IPS-18c (cell line): Measurements from ENCODE around the gene FBXW5.

Source experiments
- H3K4me3 ChIP-seq: 2 replicates; pipeline ENCODE4 v1.7.0; 2013; ENCODE audit warnings: low read depth, mild to moderate bottlenecking, low read length, moderate library complexity; ENCODE audit not compliant: insufficient read depth
- H3K9me3 ChIP-seq: one replicate; pipeline ENCODE4 v1.6.1; 2013; ENCODE audit warnings: mild to moderate bottlenecking, low read length, moderate library complexity; ENCODE audit not compliant: control insufficient read depth, insufficient read depth

The FBXW5 gene

DNA sequence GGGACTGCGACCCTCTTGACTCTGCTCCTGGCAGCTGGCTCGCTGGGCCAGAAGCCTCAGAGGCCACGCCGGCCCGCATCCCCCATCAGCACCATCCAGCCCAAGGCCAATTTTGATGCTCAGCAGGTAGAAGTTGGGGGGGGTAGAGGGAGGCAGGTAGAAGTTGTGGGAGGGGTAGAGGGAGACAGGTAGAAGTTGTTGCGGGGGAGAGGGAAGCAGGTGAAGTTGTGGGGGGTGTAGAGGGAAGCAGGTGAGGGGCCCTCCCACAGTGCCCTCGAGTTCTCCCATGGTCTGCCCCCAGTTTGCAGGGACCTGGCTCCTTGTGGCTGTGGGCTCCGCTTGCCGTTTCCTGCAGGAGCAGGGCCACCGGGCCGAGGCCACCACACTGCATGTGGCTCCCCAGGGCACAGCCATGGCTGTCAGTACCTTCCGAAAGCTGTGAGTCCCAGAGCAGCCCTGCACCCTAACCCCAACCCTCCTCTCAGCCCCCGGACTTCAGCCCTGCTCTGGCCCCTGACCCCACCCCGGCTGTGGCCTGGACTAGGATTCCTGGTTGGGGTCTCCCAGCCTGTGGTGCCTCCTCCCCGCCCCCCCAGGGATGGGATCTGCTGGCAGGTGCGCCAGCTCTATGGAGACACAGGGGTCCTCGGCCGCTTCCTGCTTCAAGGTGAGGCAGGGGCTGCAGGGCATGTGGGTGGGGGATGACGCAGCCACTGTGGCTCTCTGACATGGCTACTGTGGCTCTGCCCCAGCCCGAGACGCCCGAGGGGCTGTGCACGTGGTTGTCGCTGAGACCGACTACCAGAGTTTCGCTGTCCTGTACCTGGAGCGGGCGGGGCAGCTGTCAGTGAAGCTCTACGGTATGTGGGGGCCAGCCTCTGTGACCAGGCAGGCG lies 1.0 kb upstream of the FBXW5 start:
- Histone ChIP-seq H3K4me3 (no peak overlapping the region), H3K9me3 (peaks cover 2% of the 10 kb centered on the region)

DNA sequence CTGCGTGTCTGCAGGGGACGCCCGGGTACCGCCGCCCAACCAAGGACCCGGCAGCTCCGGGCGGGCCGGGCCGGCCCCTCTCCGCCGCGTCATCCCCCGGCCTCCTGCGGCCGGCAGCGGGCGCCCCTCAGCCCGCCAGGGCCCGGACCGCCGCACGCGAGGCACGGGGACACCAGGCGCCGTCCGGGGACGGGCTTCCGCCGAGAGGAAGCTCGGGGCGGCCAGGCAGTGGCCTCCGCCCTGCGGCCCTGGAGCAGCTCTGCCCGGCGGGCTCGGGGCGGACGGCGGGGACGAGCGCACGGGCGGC lies 373 bp downstream of the FBXW5 start:
- H3K4me3 ChIP-seq: peak overlapping the region; percentile 80
- H3K9me3 ChIP-seq: peaks cover 2% of the 10 kb centered on the region

DNA sequence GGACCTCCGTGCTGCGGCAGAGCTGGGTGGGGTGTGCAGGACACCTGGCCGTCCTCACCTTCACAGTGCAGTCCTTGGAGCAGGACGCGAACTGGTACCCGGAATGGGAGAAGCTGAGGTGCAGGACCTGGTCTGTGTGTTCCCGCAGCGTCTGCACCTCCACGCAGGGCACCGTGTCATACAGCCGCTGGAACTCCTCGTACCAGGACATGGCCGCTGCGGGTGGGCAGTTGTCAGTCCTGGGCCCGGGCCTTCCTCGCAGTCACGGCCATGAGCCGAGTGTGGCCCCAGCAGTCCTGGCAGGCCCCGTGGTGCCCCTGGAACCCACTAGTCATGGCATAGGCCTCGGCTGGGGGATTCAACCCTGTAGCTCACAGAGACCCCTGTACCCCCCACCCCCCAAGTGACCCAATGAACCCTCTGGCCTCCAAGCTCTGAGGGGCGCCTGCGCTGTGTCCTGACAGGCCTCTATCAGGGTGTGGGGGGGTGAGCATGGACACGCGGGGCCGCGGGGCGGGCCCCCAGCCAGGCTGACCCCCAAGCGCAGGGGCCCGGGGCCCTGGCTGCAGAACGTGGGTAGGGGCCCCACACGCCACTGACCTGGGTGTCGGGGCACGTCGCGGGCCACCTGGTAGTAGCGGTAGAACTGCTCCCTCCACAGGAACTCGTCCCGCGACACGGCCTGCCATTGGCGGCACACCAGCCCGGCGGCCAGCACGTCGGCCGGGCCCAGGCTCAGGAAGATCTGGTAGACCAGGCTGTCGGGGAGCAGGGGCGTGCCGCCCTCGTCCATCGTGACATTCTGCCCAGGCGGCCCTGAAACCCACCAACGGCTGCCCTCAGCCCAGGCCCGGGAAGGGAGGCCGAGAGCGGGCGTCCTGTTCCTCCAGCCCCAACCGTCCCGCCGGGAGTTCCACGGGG lies 987 bp downstream of the FBXW5 start:
- peaks cover 2% of the 10 kb centered on the region for H3K9me3 ChIP-seq
- H3K4me3 ChIP-seq: peak overlapping the region; percentile 80

DNA sequence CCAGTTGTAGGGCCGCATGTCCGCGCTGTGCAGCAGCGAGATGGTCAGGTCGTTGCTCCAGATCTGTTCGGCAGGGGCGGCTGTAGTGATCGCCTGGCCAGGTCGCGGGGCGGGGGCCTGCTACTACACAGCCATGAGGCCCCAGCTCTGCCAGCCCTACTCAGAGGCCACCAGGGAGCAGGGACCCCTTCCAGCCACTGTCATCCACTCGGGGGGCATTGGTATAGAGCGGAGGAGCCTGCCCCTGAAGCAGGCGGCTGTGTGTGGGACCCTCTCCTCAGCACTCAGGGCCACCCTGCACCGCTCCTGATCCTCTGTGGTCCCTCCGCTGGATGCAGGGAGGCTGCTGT lies 1.7 kb downstream of the FBXW5 start:
- Histone ChIP-seq H3K4me3 (no peak overlapping the region), H3K9me3 (peaks cover 2% of the 10 kb centered on the region)

DNA sequence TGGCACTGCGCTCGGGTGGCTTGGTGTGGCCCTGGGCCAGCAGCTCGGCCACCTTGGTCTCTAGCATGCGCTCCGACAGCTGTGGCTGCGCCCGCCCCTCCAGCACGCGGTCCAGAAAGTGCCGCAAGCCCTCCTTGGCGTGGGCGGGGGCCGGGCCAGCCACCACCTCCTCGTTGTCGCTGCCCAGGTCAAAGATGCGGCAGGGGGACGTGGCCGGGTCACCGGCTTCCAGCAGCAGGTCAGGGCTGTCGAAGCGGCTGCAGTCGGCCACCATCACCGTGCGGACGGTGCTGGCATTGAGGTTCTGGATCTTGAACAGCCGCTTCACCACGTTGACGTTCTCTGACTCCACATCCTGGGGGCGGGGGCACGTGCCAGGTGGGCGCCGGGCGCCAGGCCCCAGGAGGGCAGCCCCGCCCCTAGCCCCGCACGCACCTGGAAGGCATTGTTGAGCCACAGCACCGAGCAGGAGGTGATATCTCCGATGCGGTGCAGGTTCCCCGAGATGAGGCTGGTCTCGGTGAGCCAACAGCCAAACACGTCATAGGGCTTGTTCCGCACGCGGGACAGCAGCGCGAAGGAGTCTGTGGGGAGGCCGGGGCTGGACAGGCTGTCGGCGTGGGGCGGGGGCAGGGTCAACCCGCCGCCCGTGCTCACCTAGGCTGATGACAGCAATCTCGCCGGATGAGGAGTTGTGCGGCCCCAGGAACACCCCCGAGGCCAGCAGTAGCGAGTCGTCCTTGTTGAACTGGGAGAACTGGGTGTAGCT lies 2.2 kb downstream of the FBXW5 start:
- no peak overlapping the region for H3K4me3 ChIP-seq
- peaks cover 2% of the 10 kb centered on the region for H3K9me3 ChIP-seq

DNA sequence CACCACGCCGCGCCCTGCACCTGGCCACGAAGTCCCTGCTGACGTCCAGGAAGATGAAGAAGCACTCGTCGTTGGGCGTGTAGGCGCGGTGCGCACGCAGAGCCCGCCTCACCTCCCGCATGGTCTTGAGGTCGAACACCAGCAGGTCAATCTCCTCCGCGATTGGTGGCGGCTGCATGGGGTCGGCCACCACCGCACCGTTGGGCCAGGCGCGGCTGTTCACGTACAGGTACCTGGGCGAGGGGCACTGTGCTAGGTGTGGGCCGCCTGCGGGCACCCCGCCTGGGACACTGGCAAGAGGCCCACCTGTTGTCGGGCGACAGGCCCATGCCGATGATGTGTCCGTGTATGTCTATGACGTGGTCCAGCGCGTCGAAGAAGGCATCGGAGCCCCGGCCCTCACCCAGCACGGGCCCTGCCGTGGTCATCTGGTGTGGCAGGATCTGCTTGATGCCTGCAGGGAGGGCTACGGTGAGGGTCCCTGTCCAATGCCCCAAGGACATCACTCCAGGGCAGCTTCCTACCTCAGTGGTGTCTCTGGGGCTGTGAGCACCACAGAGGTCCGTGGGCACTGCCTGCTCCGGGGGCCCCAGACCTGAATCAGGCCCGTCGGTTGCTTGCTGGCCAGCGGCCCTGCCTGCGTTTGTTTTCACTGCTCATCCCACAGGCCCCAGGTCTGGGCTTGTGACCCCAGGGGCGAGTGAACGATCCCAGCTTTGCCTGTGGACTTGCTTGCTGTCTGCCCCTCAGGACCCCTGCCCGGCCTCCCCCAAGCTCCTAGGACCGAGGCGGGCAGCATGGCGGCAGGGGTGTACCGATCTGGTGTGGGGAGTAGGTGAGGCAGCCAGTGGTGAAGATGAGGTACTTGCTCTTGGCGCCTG lies 3.1 kb downstream of the FBXW5 start:
- peaks cover 2% of the 10 kb centered on the region for H3K9me3 ChIP-seq

DNA sequence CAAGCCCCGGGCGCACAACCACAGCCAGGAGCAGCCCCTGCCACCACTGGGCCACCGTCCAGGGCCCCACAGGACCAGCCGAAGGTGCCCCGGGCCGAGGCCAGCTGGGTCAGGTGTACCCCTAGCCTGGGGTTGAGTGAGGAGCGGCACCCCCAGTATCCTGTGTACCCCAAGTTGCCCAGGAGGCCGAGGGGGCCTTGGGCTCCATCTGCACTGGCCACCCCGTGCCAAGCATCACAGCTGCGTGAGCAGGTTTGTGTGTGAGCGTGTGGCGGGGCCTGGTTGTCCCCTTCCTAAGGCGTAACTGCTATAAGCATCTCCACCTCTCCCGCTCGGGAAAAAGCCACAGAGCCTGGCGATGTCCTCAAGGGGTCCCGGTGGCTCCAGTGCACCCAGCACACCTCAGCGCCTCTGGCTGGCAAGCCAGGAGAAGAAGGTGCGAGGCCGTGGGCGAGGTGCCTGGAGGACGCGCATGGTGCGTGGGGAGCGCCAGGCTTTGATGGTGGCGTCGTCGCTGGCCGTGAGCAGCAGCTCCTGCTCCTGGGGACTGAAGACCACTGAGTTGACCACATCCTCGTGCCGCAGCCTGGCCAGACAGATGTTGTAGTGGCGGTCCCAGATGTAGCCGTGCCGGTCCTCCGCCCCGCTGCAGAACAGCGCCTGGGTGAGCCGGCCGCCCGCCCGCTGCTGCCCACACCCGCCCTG lies 3.9 kb downstream of the FBXW5 start:
- Histone ChIP-seq H3K4me3 (no peak overlapping the region), H3K9me3 (peaks cover 2% of the 10 kb centered on the region)

More for the DNA sequence above, 3.1 kb downstream of the FBXW5 start:
- no peak overlapping the region for H3K4me3 ChIP-seq

DNA sequence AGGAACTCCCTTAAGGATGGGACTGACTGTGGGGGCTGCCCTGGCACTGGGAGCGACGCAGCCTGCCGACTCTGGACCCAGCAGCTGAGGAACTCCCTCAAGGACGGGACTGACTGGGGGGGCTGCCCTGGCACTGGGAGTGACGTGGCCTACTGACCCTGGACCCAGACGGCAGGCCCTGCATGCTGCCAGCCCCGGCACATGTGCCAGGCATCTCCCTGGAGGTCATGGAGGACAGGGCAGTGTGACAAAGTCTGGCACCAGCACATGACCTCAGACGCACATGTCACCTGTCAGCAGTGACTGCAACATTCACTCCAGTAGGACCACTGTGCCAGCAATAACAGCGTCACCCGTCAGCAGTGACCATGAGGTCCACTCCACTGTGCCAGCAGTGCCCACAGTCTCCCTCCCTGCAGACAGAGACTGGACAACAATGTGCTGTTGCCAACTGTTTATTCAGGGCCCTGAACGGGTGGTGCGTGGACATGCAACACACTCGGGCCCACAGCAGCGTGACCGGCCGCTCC lies 4.5 kb downstream of the FBXW5 start:
- Histone ChIP-seq H3K4me3 (no peak overlapping the region), H3K9me3 (peaks cover 2% of the 10 kb centered on the region)

DNA sequence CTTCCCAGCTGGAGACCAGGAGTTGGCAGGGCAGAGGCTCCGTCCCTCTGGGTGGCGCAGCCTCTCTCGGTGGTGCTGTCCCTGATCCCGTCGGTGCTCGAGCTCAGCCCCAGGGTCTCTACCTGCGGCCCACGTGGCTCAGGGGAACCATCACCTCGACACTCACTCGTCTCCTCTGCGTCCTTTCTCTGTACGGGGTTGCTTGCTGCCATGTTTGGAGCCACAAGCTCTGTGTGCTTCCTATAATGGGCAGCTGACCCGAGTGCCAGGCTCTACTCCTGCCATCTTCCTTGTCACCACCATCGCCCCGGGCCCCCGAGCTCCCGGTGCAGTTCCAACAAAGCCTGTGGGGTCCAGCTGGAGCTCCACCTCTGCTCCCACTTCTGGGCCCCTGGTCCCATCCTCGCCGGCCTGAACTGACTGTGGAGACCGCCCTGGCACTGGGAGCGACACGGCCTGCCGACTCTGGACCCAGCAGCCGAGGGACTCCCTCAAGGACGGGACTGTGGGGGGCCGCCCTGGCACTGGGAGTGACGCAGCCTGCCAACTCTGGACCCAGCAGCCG lies 5.0 kb downstream of the FBXW5 start:
- Histone ChIP-seq H3K4me3 (no peak overlapping the region), H3K9me3 (no peaks in the 10 kb centered on the region)

DNA sequence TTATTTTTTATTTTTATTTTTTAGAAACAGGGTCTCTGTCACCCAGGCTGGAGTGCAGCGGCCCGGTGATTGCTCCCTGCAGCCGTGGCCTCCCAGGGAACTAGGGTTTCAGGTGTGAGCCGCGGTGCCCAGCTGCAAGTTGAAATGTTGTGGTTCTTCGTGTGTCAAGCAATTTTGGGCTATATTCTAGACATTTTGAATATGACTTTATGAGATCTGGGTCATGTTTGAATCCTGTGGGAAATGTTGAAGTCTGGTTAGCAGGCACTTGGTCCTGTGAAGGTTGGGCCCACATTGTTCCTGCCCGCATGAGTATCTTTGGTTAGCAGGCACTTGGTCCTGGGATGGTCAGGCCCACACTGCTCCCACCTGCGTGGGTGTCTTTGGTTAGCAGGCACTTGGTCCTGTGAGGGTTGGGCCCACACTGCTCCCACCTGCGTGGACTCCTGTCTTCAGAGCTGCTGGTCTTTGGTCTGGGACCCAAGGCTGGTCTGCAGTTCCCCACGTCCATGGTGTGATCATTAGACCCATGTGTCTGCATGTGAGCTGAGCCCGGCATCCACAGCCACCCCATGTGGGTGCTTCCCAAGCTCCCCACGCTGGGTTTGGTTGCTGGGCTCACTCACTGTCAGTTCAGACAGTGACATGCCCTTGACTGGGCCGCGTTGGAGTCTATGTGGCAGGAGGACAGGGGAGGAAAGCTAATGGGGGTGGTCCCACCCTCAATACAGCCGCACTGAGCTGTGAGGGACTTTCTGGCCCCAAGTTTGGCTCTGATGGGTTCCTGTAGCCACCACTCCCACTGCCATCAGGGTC lies 7.1 kb downstream of the FBXW5 start:
- no peak overlapping the region for H3K4me3 ChIP-seq

DNA sequence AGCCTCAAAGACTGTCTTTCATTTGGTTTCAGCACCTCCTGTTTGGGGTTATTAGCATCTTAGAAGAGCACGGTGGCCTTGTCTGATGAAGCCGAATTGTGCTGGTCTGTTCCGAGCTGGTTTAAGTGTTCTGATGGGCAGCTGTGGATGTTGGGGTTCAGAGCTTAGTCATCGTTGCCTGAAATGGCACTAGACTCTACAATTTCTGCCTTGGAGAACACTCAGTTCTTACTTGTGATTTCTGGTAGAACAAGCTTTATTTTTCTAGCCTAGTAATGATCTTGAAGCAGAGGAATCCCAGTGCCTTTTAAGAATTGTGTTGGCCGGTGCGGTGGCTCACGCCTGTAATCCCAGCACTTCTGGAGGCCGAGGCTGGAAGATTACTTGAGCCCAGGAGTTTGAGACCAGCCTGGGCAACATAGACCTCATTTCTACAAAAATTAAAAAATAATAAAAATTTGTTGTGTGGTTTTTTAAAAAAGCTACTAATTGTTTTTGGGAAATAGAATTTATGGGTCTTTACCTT lies 7.8 kb downstream of the FBXW5 start:
- Histone ChIP-seq H3K4me3 (no peak overlapping the region), H3K9me3 (no peaks in the 10 kb centered on the region)

More for the DNA sequence above, 7.1 kb downstream of the FBXW5 start:
- no peaks in the 10 kb centered on the region for H3K9me3 ChIP-seq

DNA sequence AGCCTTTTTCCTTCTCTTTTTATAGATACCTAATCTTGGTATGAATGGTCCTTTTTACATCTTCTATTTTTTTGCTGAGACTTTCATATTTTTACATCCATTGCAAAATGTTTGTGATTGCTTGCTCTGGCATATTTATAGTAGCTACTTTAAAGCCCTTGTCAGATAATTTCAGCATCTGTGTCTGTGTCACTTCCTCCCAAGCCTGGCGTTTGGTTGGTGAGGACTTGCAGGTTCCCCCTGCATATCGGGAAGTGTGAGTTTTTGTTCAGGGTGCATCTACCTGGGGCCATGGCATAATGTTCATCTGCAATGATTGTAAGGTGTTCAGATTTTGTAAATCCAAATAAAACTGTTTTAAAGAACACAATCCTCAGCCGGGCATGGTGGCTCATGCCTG lies 8.9 kb downstream of the FBXW5 start:
- no peak overlapping the region for H3K4me3 ChIP-seq
- no peaks in the 10 kb centered on the region for H3K9me3 ChIP-seq

DNA sequence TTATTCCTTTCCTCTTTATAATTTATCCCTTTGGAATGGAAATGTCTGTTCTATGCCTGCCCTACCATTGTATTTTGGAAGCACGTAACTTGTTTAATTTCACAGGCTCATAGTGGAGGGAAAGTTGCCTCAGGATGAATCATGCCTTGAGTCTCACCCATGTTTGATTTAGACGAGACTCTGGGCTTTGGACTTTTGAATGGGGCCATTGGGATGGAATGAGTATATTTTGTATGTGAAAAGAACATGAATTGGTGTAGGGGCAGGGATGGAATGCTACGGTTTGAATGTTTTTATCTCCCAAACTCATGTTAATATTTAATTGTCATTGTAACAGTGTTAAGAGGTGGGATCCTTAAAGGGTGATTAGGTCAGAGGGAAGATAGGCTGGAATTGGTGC lies 10.3 kb downstream of the FBXW5 start:
- no peaks in the 10 kb centered on the region for H3K9me3 ChIP-seq

DNA sequence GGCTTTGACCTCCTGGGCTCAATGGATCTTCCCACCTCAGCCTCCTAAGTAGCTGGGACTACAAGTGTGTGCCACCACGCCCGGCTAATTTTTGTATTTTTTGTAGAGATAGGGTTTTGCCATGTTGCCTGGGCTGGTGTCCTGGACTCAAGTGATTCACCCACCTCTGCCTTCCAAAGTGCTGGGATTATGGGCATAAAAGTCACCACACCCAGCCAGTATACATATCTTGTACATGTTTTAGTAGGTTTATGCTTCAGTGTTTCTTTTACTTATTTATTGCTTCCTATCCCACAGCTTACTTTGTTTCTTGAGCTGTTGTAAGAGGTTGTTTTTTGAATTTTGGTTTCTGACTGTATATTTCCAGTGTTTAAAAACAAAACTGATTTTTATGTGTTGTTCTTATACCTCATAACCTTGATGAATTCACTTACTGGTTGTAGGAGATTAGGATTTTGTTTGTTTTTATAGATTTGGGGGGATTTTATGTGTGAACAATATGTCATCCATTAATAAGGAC lies 12.9 kb downstream of the FBXW5 start:
- Histone ChIP-seq H3K9me3 (no peaks in the 10 kb centered on the region), H3K4me3 (no peak overlapping the region)

More for the DNA sequence above, 10.3 kb downstream of the FBXW5 start:
- H3K4me3 ChIP-seq: no peak overlapping the region; the same call in 1 of the 2 replicates
